GM12892 (cell line): ENCODE results near the gene LIMK2.
A peak's percentile ranks its signal among the peaks of the same experiment; 100 is the strongest.
"Not testable (repeated sequence)": the region's sequence is repeated elsewhere in the genome, so short reads cannot be mapped to it uniquely, and the experiment has no call there.

Source experiments
- DNase-seq: peaks from one replicate; pipeline ENCODE4 v3.0.0; 2011; ENCODE audit not compliant: insufficient read length
- FAIRE-seq: peaks from 2 replicates; lab custom pipeline; 2011; peaks lifted over from hg19 to GRCh38; lab: Jason Lieb, UNC
- POLR2A ChIP-seq: IDR thresholded peaks from 2 replicates; pipeline ENCODE4 v1.6.1; 2011; ENCODE audit warnings: low read depth, low read length, control low read depth
- POLR2AphosphoS5 ChIP-seq: IDR thresholded peaks from 2 replicates; pipeline ENCODE4 v1.6.1; 2011; ENCODE audit warnings: low read depth, low read length, control low read depth
- TAF1 ChIP-seq: IDR thresholded peaks from 2 replicates; pipeline ENCODE4 v1.6.1; 2011; ENCODE audit warnings: low read depth, mild to moderate bottlenecking, control low read depth, low read length, borderline replicate concordance

The LIMK2 gene

GRCh38 chr22:31292236-31292989, 80.3 kb downstream of the LIMK2 start, which contains the start of gene PIK3IP1:
TSS of gene PIK3IP1 (minus strand) at chr22:31292488. CDS start at chr22:31292344, 144 bp downstream.
- FAIRE-seq, result peak; percentile 94
- peak; percentile 57 for DNase-seq
- no peak for TF ChIP-seq TAF1
- no peak for TF ChIP-seq POLR2A
- TF ChIP-seq POLR2AphosphoS5, result no peak

GRCh38 chr22:31295360-31295759, 83.3 kb downstream of the LIMK2 start:
- DNase-seq (no peak), FAIRE-seq (peak; percentile 50)
- no peak for TF ChIP-seq TAF1
- no peak for TF ChIP-seq POLR2A
- TF ChIP-seq POLR2AphosphoS5, result no peak

GRCh38 chr22:31295831-31296657, 83.9 kb downstream of the LIMK2 start:
- no peak for DNase-seq
- FAIRE-seq, result no peak
- no peak for TF ChIP-seq TAF1
- no peak for TF ChIP-seq POLR2AphosphoS5
- TF ChIP-seq POLR2A, result no peak

GRCh38 chr22:31300896-31301295, 88.8 kb downstream of the LIMK2 start:
- TF ChIP-seq POLR2AphosphoS5, result no peak
- TF ChIP-seq TAF1, result no peak
- no peak for TF ChIP-seq POLR2A
- DNase-seq (no peak), FAIRE-seq (no peak)

GRCh38 chr22:31302006-31302405, 89.9 kb downstream of the LIMK2 start:
- TF ChIP-seq POLR2A (no peak), TAF1 (no peak), POLR2AphosphoS5 (no peak)
- DNase-seq (no peak), FAIRE-seq (no peak)

GRCh38 chr22:31302537-31302936, 90.4 kb downstream of the LIMK2 start:
- no peak for FAIRE-seq
- DNase-seq, result no peak
- TF ChIP-seq TAF1 (no peak), POLR2A (no peak), POLR2AphosphoS5 (no peak)

GRCh38 chr22:31305194-31305593, 93.1 kb downstream of the LIMK2 start:
- TF ChIP-seq POLR2A (no peak), POLR2AphosphoS5 (no peak), TAF1 (no peak)
- no peak for FAIRE-seq

GRCh38 chr22:31308181-31308580, 96.1 kb downstream of the LIMK2 start:
- DNase-seq (no peak), FAIRE-seq (peak; percentile 48)
- TF ChIP-seq POLR2AphosphoS5, result no peak
- TF ChIP-seq POLR2A, result no peak
- TF ChIP-seq TAF1, result no peak

More at GRCh38 chr22:31305194-31305593, 93.1 kb downstream of the LIMK2 start:
- no peak for DNase-seq

- FAIRE-seq, result peak; percentile 68
- no peak for TF ChIP-seq POLR2A
- no peak for DNase-seq
Measured at GRCh38 chr22:31313366-31314147, 101.5 kb downstream of the LIMK2 start.

- not testable (repeated sequence) for DNase-seq, FAIRE-seq
Measured at GRCh38 chr22:31314220-31314619, 102.1 kb downstream of the LIMK2 start.

- FAIRE-seq, result no peak
- TF ChIP-seq POLR2A (no peak), POLR2AphosphoS5 (no peak), TAF1 (no peak)
- DNase-seq, result no peak
Measured at GRCh38 chr22:31321421-31321820, 109.3 kb downstream of the LIMK2 start.
